Calu3 (cell line): ENCODE measurements around the gene BMERB1. TPM values are rescaled to one million over a fixed set of nuclear protein-coding genes. Genes with fewer than 3 reads are reported as not detected.

ENCODE experiments used
- BruUV-seq: library from RNA; stranded (reverse); fragments of 400-500 nt; replicated peaks from 2 replicates; lab custom pipeline; 2021; lab: Mats Ljungman, UMichigan
- CTCF ChIA-PET: fragments of 300-600 bp; sonication (Branson Sonifier 250); formaldehyde crosslinking; loops from one replicate; lab custom pipeline; 2022; ENCODE audit warnings: antibody characterized with exemption; lab: Charles Lee
- DNase-seq: peaks from one replicate; pipeline ENCODE4 v3.0.0; 2022
- H3K27ac Mint-ChIP-seq: one replicate; pipeline ENCODE4 v1.8.0; 2022; ENCODE audit warnings: mixed read lengths; ENCODE audit not compliant: unreplicated experiment
- H3K27me3 Mint-ChIP-seq: one replicate; pipeline ENCODE4 v1.8.0; 2022; ENCODE audit warnings: mixed read lengths; ENCODE audit not compliant: unreplicated experiment
- H3K36me3 Mint-ChIP-seq: one replicate; pipeline ENCODE4 v1.8.0; 2022; ENCODE audit warnings: mild to moderate bottlenecking, moderate library complexity, mixed read lengths; ENCODE audit not compliant: insufficient read depth, unreplicated experiment
- H3K4me1 Mint-ChIP-seq: one replicate; pipeline ENCODE4 v1.8.0; 2022; ENCODE audit warnings: mild to moderate bottlenecking, low read depth, mixed read lengths; ENCODE audit not compliant: unreplicated experiment
- H3K4me3 Mint-ChIP-seq: one replicate; pipeline ENCODE4 v1.8.0; 2022; ENCODE audit warnings: mild to moderate bottlenecking, low read depth, moderate library complexity, mixed read lengths; ENCODE audit not compliant: unreplicated experiment
- H3K9me3 Mint-ChIP-seq: one replicate; pipeline ENCODE4 v1.8.0; 2022; ENCODE audit warnings: low read depth, mixed read lengths; ENCODE audit not compliant: unreplicated experiment
- intact Hi-C: fragments of 100-400 bp; cut with micrococcal nuclease; formaldehyde crosslinking; loops from one replicate; pipeline ENCODE4 v1.10.0; 2022; ENCODE audit not compliant: unreplicated experiment
- total RNA-seq: library from RNA; stranded (reverse); gene quantifications from 2 replicates; pipeline ENCODE4 v1.2.3, GENCODE V29; 2022
- TF ChIP-seq, protein P1 (sequence below): fragments of 200-600 bp; IDR thresholded peaks from one replicate; pipeline ENCODE4 v1.8.0; 2022; ENCODE audit warnings: antibody characterized with exemption; ENCODE audit not compliant: unreplicated experiment

The BMERB1 gene
- total RNA-seq, 1 experiment from 2014 or later, result 3.0 TPM

DNA sequence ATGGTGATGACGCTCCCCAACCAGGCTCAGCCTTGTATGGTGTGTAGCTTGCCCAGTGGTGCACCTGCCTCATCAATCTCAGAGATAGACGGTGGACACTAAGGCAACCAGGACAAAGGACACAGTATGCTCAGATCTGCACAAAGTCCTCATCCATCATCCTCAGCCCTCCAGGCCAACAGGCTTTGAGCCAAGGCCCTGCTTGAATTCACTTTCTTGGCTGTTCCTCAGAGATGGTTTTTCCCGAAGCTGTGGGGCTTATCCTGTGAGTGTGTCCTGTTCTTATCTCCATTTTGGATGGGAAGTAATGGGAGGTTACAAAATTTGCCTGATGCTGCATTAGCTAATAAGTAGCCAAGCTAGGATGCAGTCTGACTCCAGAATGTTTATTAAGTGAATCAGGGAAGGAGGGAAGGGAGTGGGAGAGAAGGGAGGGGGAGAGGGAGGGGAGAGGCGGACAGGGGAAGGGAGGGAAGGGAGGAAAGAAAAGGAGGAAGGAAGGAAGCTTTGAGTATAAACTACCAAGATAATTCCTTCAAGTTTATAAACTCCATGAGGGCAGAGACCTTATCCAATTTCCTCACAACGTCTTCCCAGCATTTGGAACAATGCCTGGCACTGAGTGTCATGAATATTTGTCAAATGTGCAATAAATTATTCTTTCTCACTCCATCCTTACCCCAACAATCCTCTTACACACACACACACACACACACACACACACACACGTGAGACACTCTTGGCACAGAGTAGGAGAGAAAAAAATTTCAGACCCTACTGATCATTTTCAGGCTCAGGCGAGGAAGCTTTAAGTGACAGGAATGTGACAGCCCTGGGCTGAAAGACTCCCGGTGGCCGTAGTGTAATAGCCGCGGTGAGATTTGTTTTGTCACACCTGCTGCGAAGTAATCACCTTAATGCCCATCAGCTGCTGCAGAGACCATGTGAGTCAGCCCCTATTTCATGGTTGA lies 84.3 kb downstream of the BMERB1 start:
- Mint-ChIP-seq H3K4me1 (peaks cover 10% of the 10 kb centered on the region), H3K27ac (no peak overlapping the region), H3K4me3 (no peak overlapping the region), H3K27me3 (no peaks in the 10 kb centered on the region), H3K9me3 (no peaks in the 10 kb centered on the region), H3K36me3 (no peaks in the 10 kb centered on the region)
- CTCF ChIA-PET, result interaction anchor here (0.5 to 1.0 kb wide), 3 partner anchors 11 to 504 kb away, joined by 3 to 5 read pairs (median 3); no protein-coding TSS in a partner anchor
- no peak for DNase-seq
- TF ChIP-seq, protein P1, sequence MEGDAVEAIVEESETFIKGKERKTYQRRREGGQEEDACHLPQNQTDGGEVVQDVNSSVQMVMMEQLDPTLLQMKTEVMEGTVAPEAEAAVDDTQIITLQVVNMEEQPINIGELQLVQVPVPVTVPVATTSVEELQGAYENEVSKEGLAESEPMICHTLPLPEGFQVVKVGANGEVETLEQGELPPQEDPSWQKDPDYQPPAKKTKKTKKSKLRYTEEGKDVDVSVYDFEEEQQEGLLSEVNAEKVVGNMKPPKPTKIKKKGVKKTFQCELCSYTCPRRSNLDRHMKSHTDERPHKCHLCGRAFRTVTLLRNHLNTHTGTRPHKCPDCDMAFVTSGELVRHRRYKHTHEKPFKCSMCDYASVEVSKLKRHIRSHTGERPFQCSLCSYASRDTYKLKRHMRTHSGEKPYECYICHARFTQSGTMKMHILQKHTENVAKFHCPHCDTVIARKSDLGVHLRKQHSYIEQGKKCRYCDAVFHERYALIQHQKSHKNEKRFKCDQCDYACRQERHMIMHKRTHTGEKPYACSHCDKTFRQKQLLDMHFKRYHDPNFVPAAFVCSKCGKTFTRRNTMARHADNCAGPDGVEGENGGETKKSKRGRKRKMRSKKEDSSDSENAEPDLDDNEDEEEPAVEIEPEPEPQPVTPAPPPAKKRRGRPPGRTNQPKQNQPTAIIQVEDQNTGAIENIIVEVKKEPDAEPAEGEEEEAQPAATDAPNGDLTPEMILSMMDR, result no peak
- intact Hi-C loops, result no loop called here
- BruUV-seq, result no TSS peak

- Mint-ChIP-seq H3K27me3 (no peaks in the 10 kb centered on the region), H3K27ac (no peak overlapping the region), H3K36me3 (no peaks in the 10 kb centered on the region), H3K4me3 (no peak overlapping the region), H3K4me1 (peaks cover 11% of the 10 kb centered on the region), H3K9me3 (no peaks in the 10 kb centered on the region)
- TF ChIP-seq, protein P1, result no peak
- no peak for DNase-seq
- BruUV-seq, result no TSS peak
- CTCF ChIA-PET, result no interaction called here
- intact Hi-C loops, result no loop called here
Measured at GRCh38 chr16:15519790-15520189, 85.4 kb downstream of the BMERB1 start.

DNA sequence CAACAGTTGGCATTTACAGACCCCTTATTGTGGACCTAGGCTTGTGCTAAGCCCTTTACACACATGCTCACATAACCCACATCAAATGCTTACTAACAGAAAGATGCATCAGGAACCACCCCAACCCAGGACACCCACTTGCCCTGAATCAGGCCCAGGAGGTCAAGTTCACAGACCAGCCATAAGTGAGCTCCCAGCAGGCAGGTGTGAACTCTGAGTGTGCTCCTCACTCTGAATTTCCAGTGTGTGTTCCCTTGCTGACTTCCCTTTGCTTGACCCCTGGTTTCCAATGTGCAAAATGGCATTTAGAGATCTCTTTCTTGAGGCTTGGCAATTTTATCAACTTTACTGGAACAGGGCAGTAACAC lies 87.0 kb downstream of the BMERB1 start:
- CTCF ChIA-PET, result no interaction called here
- DNase-seq, result no peak
- H3K36me3 Mint-ChIP-seq, result no peaks in the 10 kb centered on the region
- no peak overlapping the region for H3K4me3 Mint-ChIP-seq
- BruUV-seq, result no TSS peak
- H3K27me3 Mint-ChIP-seq, result no peaks in the 10 kb centered on the region
- intact Hi-C loops, result no loop called here
- TF ChIP-seq, protein P1, result no peak
- H3K4me1 Mint-ChIP-seq, result peaks cover 11% of the 10 kb centered on the region
- H3K9me3 Mint-ChIP-seq, result no peaks in the 10 kb centered on the region
- no peak overlapping the region for H3K27ac Mint-ChIP-seq

- H3K4me1 Mint-ChIP-seq, result peaks cover 11% of the 10 kb centered on the region
- no peaks in the 10 kb centered on the region for H3K9me3 Mint-ChIP-seq
- no peak overlapping the region for H3K4me3 Mint-ChIP-seq
- TF ChIP-seq, protein P1, result no peak
- intact Hi-C loops, result no loop called here
- BruUV-seq, result no TSS peak
- H3K27ac Mint-ChIP-seq, result no peak overlapping the region
- H3K27me3 Mint-ChIP-seq, result no peaks in the 10 kb centered on the region
- DNase-seq, result no peak
- H3K36me3 Mint-ChIP-seq, result no peaks in the 10 kb centered on the region
- CTCF ChIA-PET, result no interaction called here
Measured at GRCh38 chr16:15521758-15522509, 87.5 kb downstream of the BMERB1 start.
